Heart left ventricle (tissue), 13 donors: ENCODE data around the gene AMPD3.

ENCODE experiments used
- CTCF ChIP-seq, 12 donors: fragments of 200-600 bp; sonication (generic) in 4 of 12; IDR thresholded peaks; one replicate each; pipeline versions ENCODE4 v1.5.0 to v1.8.0; 2018 to 2022; ENCODE audit warnings: antibody characterized with exemption in 12 of 12, mild to moderate bottlenecking in 5 of 12
- POLR2A ChIP-seq, 2 donors: fragments of 450-650 bp; IDR thresholded peaks; one replicate each; pipeline ENCODE4 v1.6.1; 2017; ENCODE audit warnings: antibody characterized with exemption in 2 of 2, mild to moderate bottlenecking in 2 of 2, moderate library complexity in 2 of 2
- donor health status: ischemic (EF 13 %, LVEDD 7.1; RV severe dilation, severe dysfunction).
- donor health status: DM: no; HTN: yes; CAD: no.
- donor health status: DM: no; HTN: no; CAD: no.
- donor health status: ischemic (EF 25% LVEDD 6.9; RV normal size, moderate dysfunction).
- donor health status: ischemic (EF 25% LVEDD 5.7; RV mildly dilated, moderate dysfunction).
- donor health status: ischemic (EF 35%, LVEDD 5.7; RV mildly dilated, moderate dysfunction).
- donor health status: nonischemic (EF 11% LVEDD 7.7; RV severe dilation, severe dysfunction).
- donor health status: DM: yes; HTN: yes; CAD: no.
- donor health status: PGD.
- donor health status: ischemic (EF 29% LVEDD 5.4; RV normal size, mild dysfunction).
- donor health status: nonischemic (EF 23%, LVEDD 6.1; RV moderate dilation, normal function).

GRCh38 chr11:10498022-10498400 is 42.9 kb downstream of the AMPD3 start:
- TF ChIP-seq CTCF (IDR thresholded peaks at IDR 0.05) (no peak), POLR2A (IDR thresholded peaks at IDR 0.05) (no peak)
